GM23248 (cell line): ENCODE measurements around the gene LYVE1.

ENCODE experiments used
- EZH2 ChIP-seq: fragments of 200-600 bp; sonication (generic); IDR thresholded peaks from 2 replicates; pipeline ENCODE4 v1.6.1; 2018; ENCODE audit warnings: antibody characterized with exemption, mild to moderate bottlenecking; ENCODE audit not compliant: insufficient read depth, poor library complexity, severe bottlenecking
- EZH2phosphoT487 ChIP-seq: fragments of 200-600 bp; sonication (generic); IDR thresholded peaks from 2 replicates; pipeline ENCODE4 v1.6.1; 2018; ENCODE audit warnings: antibody characterized with exemption, moderate library complexity, mild to moderate bottlenecking, low read depth; ENCODE audit not compliant: insufficient read depth

DNA sequence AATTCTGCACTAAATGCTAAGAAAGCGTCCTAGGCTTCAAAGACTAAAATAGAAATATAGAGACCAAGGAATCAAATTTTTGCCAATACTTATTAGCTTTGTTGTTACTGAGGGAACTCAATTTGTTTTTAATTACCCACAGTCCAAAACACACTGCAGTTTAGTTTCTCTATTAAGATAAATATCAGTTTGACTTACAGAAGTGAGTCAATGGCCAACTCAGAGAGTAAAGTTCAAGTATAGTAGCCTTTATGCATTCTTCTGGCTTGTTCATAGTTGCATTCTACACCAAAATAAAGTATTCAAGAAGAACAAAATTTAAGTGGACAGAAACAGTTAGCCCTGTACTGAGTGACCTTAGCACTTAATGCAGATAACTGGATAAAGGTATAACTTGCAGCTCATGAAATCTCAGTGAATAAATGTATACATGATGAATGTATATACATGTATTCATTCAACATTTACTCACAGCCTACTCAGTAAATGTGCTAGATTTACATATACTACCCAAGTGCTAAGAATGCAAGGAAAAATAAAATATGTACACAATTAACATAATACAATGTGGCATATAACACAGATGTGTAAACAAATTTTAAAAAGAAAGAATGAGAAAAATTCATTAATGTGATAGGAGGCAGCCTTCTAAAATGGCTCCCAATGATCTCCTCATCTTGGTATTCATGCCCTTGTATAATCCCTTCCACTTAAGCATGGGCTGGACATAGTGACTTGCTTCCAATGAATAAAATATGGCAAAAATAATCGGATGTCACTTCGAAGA, 17.8 kb downstream of the LYVE1 start:
- no peak for TF ChIP-seq EZH2
- no peak for TF ChIP-seq EZH2phosphoT487
